Neutrophil (primary cell): Measurements from ENCODE around the gene DTD2.
"Not testable (repeated sequence)": the region's sequence is repeated elsewhere in the genome, so short reads cannot be mapped to it uniquely, and the experiment has no call there.

Experiments
- H3K27ac ChIP-seq: fragments of 200-600 bp; sonication (generic); 2 replicates; pipeline ENCODE4 v1.5.1; 2016; ENCODE audit warnings: mild to moderate bottlenecking, moderate library complexity
- H3K27me3 ChIP-seq: fragments of 200-600 bp; sonication (generic); 2 replicates; pipeline ENCODE4 v1.6.0; 2016; ENCODE audit warnings: mild to moderate bottlenecking
- H3K36me3 ChIP-seq: fragments of 200-600 bp; sonication (generic); 2 replicates; pipeline ENCODE4 v1.5.1; 2017
- H3K4me1 ChIP-seq, 2 experiments: fragments of 200-600 bp in 1 of 2; sonication (generic) in 1 of 2; 1 replicate in 1 of 2; 2 replicates in 1 of 2; pipeline versions ENCODE4 v1.5.1 to v1.6.1; 2013 to 2016; ENCODE audit warnings: low read depth in 1 of 2, low read length in 1 of 2, mild to moderate bottlenecking in 1 of 2, moderate library complexity in 1 of 2; ENCODE audit not compliant: control insufficient read depth in 1 of 2, insufficient read depth in 1 of 2
- H3K4me3 ChIP-seq, 2 experiments: fragments of 200-600 bp in 1 of 2; sonication (generic) in 1 of 2; 1 replicate in 1 of 2; 2 replicates in 1 of 2; pipeline ENCODE4 v1.5.1; 2013 to 2016; ENCODE audit warnings: low read depth in 1 of 2, low read length in 1 of 2, mild to moderate bottlenecking in 1 of 2, moderate library complexity in 1 of 2
- H3K9me3 ChIP-seq: fragments of 200-600 bp; sonication (generic); 2 replicates; pipeline ENCODE4 v1.5.1; 2016
- CTCF ChIP-seq: fragments of 200-600 bp; sonication (generic); IDR thresholded peaks from 2 replicates; pipeline ENCODE4 v1.5.1; 2016; ENCODE audit warnings: antibody characterized with exemption

Gene DTD2

GRCh38 chr14:31476131-31476866 lies 19.0 kb upstream of the DTD2 start:
- Histone ChIP-seq H3K36me3 (no peaks in the 10 kb centered on the region), H3K27me3 (no peaks in the 10 kb centered on the region), H3K9me3 (no peaks in the 10 kb centered on the region), H3K4me3 (no peak overlapping the region), H3K27ac (no peak overlapping the region), H3K4me1 (no peaks in the 10 kb centered on the region)
- no peak for TF ChIP-seq CTCF

GRCh38 chr14:31466554-31466953 lies 9.2 kb upstream of the DTD2 start:
- no peaks in the 10 kb centered on the region for H3K27me3 ChIP-seq
- H3K36me3 ChIP-seq: no peaks in the 10 kb centered on the region
- H3K4me1 ChIP-seq: no peaks in the 10 kb centered on the region
- H3K27ac ChIP-seq: no peak overlapping the region
- no peak for TF ChIP-seq CTCF
- H3K4me3 ChIP-seq: no peak overlapping the region
- no peaks in the 10 kb centered on the region for H3K9me3 ChIP-seq

- Histone ChIP-seq H3K4me1 (no peaks in the 10 kb centered on the region), H3K4me3 (no peak overlapping the region), H3K27me3 (no peaks in the 10 kb centered on the region), H3K27ac (no peak overlapping the region), H3K9me3 (no peaks in the 10 kb centered on the region), H3K36me3 (no peaks in the 10 kb centered on the region)
- no peak for TF ChIP-seq CTCF
These were observed 7.8 kb upstream of the DTD2 start for GRCh38 chr14:31465111-31465510.

GRCh38 chr14:31462450-31462849 lies 5.1 kb upstream of the DTD2 start:
- H3K4me1 ChIP-seq: peaks cover 8 to 14% of the 10 kb centered on the region in 2 experiments
- H3K9me3 ChIP-seq, H3K4me3 ChIP-seq, H3K27ac ChIP-seq, H3K27me3 ChIP-seq, H3K36me3 ChIP-seq: not testable (repeated sequence)

GRCh38 chr14:31461545-31461944 lies 4.2 kb upstream of the DTD2 start:
- no peak overlapping the region for H3K27ac ChIP-seq
- peaks cover 16 to 20% of the 10 kb centered on the region in 2 experiments for H3K4me1 ChIP-seq
- no peaks in the 10 kb centered on the region for H3K9me3 ChIP-seq
- H3K4me3 ChIP-seq: no peak overlapping the region
- TF ChIP-seq CTCF: no peak
- no peaks in the 10 kb centered on the region for H3K36me3 ChIP-seq
- H3K27me3 ChIP-seq: no peaks in the 10 kb centered on the region
